CMK (cell line): ENCODE measurements around the gene ASCC1.
"Not testable (repeated sequence)": the region's sequence is repeated elsewhere in the genome, so short reads cannot be mapped to it uniquely, and the experiment has no call there.

Source experiments
- DNase-seq: peaks from one replicate; pipeline ENCODE4 v3.0.0-alpha.2; 2010; ENCODE audit warnings: low read depth

ASCC1 gene

DNA sequence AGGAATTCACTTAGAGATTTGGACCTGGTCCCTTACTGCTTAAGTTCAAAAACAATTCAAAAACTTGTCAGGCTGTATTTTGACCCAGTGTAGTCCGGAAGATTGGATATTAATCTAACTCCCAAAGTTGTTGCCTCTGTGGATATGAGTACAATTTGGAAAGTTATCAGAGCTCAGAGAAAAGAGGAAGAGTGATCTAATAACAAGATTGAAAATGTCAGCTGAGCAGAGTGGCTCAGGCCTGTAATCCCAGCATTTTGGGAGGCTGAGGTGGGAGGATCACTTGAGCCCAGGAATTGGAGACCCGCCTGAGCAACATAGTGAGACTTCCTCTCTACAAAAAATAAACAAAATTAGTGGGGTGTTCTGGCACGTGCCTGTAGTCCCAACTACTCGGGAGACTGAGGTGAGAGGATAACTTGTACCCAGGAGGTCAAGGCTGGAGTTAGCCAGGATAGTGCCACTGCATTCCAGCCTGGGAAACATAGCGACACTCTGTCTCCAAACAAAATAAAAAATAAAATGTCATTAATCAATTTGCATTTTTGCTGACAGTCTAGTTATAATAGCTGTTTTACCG, 3.2 kb upstream of the ASCC1 start:
- no peak for DNase-seq

DNA sequence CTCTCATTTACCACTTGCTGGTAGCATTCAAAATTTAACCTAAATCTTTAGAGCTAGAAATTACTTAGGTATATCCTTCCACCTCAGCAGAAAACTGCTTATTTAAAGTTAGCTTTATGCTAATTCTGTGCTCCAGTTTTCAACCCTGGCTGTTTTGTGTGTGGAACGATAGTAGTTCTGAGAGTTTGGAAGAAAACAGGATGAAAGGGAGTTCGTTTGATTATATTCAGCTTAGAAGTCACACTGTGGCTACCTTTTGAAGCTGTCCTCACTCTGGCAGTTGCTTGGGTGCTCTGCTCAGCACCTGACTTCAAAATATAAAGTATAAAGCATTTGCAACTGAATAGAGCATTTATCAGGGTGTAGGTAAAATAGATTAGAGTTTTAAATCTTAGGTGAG, 2.6 kb upstream of the ASCC1 start:
- no peak for DNase-seq

DNA sequence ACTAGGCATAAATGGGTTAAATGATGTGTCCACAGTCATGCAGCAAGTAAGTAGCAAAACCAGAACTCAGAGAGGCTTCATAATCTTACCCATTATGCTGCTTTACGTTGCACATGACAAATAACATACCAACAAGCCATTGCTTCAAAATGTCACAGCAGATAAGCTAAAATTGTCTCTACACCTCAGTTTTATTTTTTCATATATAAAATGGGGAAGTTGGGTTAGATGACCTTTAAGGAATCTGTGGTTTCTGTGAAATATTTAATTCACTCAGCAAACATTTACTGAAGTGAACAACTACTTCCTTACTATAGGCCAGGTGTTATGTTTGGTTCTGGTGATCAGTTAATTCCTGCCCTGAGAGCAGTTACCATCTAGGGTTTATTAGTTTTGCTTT, 2.2 kb upstream of the ASCC1 start:
- DNase-seq = no peak

DNA sequence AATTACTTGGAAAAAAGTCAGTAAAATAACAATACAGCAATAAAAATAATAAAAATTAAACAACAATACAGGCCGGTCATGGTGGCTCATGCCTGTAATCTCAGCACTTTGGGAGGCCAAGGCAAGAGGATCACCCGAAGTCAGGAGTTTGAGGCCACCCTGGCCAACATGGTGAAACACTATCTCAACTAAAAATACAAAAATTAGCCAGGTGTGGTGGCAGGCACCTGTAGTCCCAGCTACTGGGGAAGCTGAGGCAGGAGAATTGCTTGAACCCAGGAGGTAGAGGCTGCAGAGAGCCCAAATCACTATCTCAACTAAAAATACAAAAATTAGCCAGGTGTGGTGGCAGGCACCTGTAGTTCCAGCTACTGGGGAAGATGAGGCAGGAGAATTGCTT, 4.2 kb downstream of the ASCC1 start:
- DNase-seq = not testable (repeated sequence)

DNA sequence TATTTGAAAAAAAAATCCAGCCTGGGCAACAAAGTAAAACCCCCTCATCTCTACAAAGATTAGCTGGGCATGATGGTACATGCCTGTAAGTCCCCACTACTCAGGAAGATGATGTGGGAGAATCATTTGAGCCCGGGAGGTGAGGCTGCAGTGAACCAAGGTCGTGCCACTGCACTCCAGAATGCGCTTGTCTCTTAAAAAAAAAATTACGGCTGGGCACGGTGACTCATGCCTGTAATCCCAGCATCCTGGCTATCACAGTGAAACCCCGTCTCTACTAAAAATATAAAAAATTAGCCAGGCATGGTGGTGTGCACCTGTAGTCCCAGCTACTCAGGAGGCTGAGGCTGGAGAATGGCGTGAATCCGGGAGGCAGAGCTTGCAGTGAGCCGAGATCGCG, 4.7 kb downstream of the ASCC1 start:
- not testable (repeated sequence) for DNase-seq

DNA sequence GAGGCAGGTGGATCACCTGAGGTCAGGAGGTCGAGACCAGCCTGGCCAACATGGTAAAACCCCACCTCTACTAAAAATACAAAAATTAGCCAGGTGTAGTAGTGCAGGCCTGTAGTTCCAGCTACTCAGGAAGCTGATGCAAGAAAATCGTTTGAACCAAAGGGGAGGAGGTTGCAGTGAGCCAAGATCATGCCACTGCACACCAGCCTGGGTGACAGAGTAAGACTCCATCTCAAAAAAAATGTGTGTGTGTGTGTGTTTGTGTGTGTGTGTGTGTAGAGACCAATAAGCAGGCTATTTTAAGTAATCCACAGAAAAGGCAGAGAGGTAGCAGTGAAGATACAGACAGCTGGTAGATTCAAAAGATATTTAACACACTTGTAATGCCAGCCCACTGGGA, 7.5 kb downstream of the ASCC1 start:
- DNase-seq = not testable (repeated sequence)

DNA sequence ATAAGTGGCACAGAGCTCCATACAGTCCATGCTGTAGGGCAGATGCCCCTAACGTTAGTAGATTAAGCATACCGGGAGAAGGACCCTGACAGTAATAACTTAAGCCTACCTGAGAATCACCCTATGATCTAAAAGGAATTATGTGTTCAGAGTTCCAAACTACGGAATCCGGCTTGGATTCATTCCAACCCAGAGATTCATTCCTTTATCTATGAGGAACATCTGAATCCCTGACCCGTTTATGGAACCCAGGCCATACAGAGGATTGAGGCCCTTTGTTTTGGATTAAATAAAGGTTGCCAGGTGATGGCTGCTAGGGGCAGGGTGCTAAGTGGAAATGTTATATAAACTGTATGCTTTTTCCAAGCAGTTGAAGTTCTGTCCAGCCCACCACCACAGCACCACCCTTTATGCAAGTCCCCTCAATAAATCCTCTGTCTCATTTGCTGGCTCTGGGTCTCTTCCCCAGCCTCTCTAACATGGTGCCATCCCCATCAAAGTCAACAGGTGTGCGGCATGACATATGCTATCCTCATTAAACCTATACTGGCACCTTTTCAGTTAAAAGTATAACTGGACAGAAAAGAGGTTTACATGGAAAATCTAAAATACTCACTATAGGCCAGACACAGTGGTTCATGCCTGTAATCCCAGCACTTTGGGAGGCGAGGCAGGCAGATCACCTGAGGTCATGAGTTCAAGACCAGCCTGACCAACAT, 9.4 kb downstream of the ASCC1 start:
- DNase-seq = no peak

DNA sequence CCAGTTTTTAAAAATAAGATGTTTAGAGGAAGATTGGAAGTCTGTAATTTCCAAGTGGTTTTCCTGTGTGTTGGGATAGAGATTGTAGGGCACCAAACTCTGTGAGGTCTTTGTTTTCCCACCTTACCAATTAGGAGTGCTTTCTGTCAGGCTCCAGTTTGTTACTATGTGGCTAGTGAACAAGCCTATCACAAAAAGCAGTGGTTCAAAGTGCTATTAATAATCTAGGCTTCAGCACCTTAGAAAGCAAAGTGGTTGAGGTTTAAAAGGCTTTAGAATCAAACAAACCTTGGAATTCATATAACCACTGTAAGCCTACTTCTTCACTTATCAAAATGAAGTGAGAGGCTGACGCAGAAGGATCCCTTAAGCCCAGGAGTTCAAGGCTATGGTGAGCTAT, 11.4 kb downstream of the ASCC1 start:
- DNase-seq = no peak

DNA sequence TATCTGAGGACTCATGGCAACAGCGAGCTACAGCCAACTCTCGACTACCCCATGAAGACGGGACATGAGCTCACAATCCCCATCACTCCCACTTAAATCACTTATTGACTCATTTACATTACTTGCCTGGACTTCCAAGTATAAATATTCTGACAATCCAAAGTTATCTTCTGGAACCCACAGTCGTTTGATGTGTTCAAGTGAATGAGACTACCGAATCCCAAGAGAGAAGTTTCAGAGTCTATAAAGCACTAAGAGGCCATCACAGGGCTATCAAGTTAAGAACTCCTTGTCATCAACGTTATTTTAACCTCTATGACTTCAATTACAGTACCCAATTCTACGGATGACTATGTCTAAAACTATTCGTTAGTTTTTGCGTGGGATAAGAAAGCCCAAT, 11.8 kb downstream of the ASCC1 start:
- no peak for DNase-seq

DNA sequence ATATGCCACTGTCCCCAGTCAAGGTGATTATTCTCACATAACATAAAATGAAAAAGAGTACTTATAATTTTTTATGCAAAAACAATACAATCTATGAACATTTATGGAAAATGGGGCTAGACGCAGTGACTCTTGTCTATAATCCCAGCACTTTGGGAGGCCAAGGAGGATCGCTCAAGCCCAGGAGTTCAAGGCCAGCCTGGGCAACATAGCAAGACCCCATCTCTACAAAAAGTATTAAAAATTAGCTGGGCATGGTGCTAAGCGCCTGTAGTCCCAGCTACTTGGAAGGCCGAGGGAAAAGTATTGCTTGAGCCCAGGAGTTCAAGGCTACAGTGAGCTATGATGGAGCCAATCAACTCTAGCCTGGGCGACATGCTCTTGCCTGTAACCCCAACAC, 14.8 kb downstream of the ASCC1 start:
- DNase-seq = no peak

DNA sequence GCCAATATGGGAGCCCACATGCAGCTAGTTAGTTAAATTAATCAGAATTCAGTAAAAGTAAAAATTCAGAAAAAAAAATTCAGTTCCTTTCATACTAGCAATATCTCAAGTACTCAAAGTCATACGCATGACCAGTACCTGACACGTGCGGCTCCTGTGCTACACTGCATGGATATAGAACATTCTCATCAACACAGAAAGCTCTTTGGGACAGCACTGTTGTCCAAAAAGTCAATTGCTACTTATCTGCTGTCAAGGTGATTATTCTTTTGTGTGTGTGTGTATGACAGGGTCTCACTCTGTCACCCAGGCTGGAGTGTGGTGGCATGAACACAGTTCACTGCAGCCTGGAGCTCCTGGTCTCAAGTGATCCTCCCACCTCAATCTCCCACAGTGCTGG, 15.2 kb downstream of the ASCC1 start:
- DNase-seq = no peak

DNA sequence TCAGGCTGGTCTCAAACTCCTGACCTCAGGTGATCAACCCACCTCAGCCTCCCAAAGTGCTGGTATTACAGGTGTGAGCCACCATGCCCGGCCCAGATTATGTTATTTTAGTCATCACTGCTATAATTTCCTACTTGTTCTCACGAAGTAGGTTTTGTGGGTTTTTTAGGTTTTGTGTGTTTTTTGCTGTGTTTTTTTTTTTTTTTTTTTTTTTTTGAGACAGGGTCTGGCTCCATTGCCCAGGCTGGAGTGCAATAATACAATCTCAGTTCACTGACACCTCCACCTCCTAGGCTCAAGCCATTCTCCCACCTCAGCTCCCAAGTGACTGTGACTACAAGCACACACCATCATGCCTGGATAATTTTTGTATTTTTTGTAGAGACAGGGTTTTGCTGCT, 21.1 kb downstream of the ASCC1 start:
- no peak for DNase-seq

DNA sequence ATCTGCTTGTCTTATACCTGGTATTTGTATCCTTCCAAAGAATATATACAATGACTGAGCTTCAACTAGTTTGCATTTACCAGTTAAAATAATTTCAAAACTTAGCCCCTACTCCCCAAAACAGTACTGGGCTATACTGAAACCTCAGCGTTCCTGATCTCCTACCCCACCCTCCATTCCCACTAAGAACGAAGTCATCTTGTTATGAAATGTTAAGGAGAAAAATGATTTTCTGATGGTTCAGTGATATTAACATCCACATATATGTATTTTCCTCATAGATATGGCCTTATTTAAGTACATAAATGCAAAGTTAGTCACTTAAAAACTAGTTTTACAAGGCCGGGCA, 29.1 kb downstream of the ASCC1 start:
- no peak for DNase-seq

DNA sequence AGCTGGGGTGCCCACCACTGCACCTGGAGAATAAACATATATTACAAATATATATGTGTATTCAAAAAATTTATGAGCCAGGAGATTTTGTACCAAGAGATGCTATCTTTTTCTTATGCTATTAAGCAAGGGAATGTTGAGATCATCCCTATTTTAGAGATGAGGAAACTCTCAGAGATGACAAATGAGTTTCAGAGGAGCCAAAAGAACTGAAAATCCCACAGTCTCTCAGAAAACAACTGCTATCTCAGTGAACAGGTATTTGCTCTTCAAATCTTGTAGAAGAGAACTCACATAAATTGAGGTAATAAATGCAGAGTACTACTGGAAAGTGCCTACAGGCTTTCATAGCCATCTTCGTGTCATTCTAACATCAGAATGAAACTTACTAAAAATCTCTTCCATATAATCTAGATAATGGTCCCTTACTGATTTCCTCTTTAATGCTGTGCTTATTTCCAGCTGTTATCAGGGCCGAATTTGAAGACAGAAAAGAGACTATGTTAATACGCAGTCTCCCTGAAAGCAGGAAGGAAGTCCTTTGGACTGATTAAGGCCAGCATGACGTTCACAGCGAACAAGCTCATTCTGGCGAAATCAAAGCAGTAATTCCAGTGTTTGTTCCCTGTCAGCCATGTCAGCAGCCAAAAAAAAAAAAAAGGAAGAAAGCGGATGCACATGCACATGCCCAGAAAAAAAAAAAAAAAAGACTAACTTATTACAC, 29.7 kb downstream of the ASCC1 start:
- DNase-seq = peak; percentile 8

DNA sequence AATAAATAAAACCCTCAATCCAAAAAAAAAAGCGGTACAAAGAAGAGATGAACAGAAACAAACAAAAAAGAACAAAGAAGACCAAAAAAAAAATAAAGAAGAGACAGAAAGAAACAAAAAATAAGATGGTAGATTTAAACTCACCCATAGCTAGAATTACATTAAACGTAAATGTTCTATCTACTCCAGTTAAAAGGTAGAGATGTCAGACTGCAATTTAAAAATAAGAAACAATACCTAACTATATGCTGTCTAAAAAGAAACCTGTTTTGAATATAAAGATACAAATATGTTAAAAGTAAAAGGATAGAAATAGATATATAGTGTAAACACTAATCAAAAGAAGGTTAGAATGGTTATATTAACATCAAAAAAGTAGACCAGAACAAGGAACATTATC, 31.9 kb downstream of the ASCC1 start:
- DNase-seq = no peak

DNA sequence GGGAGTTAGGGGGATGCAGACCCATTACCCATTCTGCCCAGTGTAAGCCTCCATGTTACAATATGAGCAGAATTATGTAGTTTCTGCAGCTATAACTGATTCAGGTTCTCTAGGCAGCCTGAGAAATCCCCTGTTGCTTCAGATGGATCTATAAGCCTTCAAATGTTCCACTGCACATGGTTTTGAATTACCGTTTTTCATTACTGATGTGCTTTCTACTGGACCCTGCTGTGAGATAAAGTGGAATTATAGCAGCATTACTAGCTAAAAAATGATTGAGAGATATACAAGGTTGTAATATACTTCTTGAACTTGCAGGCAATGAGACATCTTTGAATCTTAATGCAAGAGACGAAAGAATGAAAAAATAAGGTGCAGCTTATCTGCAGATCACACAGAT, 38.6 kb downstream of the ASCC1 start:
- DNase-seq = no peak

DNA sequence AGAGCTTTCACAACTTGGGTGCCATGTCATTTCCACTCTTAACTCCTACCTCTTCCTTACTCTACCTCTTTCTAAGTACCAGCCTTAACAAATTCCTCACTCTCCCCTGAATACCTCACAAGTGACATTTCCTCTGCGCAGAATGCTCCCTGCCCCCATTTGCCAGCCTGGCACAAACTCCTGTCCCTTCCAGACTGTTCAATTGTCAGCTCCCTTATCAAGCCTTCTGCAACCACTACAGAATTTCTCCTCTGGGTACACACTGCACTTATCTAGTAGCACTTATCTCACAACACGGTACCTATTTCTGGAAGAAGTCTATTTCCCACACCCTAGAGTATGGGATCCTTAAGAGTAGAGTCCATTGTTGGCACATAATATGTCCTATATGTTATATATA, 39.4 kb downstream of the ASCC1 start:
- DNase-seq = no peak

DNA sequence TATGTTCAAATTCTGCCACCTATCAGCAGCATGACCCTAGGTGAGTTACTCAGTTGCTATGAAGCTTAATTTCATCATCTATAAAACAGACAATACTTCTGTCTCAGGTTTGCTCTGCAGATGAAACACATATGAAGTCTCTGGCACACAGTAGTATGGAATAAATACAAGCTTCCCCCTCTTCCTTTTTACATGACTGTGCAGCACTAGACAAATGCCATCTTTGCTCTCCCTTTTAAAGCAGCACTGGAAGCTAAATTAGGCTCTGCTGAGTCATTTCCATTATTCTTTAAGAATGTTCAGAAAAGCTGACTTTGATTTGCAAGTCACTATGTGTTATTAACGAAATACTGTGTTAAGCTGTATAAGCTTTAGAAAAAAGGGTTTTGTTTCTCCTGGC, 40.9 kb downstream of the ASCC1 start:
- DNase-seq = no peak

DNA sequence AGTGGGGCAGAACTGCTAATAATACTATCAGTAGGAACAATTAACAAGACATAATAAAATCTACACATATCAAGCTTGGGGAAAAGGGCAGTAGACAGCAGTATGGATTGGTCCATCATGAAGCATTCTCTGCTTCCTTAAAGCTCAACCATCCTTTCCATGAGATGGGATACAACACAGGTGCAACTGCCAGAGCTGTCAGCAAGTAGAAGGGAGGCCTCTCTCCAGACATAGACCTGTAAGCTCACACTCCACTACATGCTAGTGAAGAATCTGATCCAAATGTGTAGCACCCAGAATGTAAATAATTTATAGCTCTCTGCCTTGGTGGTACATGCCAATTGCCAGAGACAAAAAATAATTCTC, 41.8 kb downstream of the ASCC1 start:
- DNase-seq = no peak

DNA sequence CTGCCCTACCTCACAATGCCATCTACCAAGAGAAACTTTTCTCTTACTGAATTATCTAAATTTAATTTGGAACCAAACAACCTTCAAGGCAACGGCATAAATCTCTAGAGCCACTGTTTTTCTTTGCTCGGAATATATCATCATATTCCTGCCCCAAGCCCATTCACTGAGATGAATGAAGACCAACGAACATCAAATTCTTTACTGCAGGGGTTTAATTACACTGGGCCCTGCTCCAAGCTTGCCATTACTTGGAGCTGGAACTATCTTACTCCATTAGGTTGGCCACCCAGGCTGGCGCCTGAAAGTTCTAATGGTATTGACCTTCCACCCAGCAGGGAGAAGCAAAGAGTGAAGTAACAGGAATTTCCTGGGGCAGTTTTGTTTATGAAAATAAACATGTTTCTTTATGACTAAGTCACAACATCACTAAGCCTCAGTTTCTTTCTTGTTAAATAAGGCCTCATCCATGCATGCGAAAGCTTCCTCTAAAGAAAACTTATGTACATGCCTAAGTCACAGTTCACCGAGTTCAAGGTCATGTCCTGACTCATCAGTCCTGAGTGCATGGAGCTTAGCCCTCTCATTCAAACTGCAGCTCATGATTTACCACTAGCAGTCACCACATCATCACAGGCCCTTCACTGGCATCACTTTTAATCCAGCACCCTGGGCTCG, 42.3 kb downstream of the ASCC1 start:
- DNase-seq = no peak

DNA sequence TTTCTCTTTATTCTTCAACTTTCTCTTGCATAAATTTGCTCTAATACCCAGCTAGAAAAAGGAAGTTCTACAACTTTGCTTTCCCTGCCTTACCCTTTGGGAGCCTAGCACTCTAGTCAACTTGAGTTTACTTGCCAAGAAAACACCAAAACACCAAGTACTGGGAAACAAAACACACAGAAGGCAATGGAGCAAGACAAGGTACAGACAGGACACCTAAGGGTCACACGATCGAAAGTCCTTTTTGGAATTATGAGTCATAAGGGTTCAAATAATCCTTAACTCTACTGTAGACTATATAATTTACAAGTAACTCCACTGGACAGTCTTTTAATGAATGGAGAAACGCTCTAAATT, 42.8 kb downstream of the ASCC1 start:
- DNase-seq = no peak

DNA sequence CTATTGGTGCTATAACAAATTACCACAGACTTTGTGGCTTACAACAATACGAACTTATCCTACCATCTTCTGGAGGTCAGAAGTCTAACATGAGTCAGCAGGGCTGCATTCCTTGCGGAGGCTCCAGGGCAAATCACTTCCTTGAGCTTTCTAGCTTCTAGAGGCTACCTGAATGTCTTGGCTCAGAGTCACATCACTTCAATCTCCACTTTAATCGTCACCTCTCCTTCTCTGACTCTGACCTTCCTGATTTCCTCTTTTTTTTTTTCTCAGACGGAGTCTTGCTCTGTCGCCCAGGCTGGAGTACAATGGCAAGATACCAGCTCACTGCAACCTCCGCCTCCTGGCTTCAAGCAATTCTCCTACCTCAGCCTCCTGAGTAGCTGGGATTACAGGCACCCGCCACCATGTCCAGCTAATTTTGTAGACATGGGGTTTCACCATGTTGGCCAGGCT, 44.9 kb downstream of the ASCC1 start:
- DNase-seq = peak; percentile 14

DNA sequence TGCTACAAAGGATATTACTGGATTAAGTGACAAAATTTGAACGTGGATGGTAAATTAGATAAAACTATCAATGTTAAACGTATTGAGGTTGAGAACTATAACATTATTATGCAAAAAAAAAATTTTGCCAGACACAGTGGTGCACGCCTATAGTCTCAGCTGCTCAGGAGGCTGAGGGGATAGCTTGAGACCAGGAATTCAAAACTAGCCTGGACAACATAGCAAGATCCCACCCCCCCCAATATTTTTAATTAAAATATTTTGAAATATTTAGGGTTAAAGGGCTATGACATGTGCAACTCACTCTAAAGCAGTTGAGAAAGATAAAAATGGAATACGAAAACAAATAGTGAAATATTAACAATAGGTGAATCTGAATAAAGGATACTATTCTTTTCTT, 45.3 kb downstream of the ASCC1 start:
- DNase-seq = no peak
